Inferior parietal cortex (tissue), 1 donor: Measurements from ENCODE around the gene TIGD2.

Experiments
- DNase-seq: peaks from one replicate; pipeline ENCODE4 v3.0.0-alpha.2; 2016; ENCODE audit errors: extremely low spot score

Gene TIGD2

GRCh38 chr4:89110986-89111832 is at the start of gene TIGD2:
Gene TIGD2, plus strand, starts transcription at chr4:89111533. Its CDS starts 1,442 bp downstream, at chr4:89112975.
- peak; percentile 85 for DNase-seq

DNA sequence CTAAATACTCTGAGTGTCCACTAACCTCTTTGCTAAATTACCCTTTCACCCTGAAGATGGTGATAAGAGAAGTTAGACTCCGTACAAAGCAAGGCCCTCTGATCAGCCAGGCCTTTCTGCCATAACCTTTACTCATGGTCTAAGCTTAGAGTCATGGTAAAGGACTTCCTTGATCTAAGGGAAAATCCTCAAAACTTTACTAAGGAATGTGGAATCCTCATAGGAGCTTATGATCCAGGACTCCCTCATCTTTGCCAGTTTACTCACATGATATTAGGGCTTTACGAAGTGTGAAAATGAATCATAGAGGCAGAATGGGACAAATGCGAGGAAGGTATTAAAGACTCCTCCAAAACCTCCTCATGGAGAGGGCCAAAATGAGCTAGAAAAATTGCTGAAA is 46.5 kb upstream of the TIGD2 start:
- no peak for DNase-seq

DNA sequence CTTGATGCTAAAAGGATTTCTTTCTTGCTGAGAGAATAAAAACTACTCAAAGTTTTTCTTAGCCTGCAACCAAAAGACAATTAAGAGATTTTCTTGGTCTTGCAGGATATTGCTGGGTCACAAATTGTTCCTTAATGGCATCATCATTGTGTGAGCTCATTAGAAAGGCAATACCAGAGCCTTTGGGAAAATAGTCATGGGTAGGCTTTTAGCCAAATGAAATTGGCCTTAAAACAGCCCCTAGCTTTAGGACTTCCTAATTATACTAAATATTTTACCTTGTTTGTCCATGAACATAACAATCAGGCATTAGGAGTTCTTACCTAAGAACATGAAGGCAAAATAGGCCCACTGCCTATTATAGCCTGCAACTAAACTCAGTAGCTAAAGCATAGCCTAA is 43.9 kb upstream of the TIGD2 start:
- no peak for DNase-seq

- no peak for DNase-seq
Observed at GRCh38 chr4:89069481-89069880, 41.9 kb upstream of the TIGD2 start.

GRCh38 chr4:89070041-89070440 is 41.3 kb upstream of the TIGD2 start:
- DNase-seq, result no peak

DNA sequence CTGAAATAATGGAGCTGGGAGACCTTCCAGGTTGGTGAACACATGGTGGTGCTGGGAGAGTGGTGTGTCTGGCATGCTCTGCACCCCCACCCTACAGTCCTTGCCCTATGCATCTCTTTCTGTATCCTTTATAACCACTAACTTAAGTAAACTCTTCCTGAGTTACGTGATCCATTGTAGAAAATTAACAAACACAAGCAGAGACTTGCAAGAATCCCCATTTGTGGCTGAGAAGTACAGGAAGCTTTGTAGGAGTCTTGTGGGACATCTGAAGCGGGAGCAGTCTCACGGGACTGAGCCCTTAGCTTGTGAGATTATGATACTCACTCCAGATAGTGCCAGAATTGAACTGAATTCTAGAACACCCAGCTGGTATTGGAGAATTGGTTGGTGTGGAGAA is 40.0 kb upstream of the TIGD2 start:
- DNase-seq, result no peak

DNA sequence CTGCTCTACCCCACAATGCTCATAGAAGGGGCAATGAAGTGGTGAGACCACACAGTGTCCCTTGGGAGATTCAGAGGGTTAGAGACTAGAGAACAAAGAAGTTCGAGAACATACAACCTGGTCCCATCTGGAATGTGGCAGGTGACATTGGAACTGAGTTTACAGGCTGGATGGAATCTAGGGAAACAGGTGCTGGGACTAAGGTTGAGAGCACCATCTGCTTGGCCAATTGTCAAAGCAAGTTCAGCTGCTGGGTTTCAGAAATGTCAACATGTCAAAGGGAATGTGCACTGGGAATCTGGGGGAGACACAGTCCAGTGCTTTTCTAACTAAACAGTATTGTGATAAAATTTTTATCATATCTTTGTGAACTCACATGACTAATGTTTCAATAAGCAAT is 38.4 kb upstream of the TIGD2 start:
- no peak for DNase-seq

DNA sequence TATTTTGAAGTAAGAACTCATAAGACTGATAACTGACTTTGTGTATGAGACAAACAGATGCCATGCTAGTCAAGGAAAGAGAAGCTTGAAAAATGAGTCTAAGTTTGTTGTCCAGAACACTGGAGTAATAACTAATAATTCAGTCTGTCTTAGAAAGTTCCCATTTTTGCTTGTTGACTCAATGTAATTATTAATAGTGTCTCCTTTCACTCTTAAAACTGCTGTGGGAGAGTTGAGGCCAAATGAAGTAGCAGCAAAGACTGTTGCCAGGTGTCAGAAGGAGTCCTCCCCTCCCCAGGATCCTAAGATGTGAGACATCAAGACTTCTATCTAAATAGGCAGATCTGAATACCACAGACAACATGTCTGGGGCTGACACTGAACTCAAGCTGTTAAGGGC is 33.6 kb upstream of the TIGD2 start:
- no peak for DNase-seq

- no peak for DNase-seq
Observed at GRCh38 chr4:89078300-89078699, 33.0 kb upstream of the TIGD2 start.

- no peak for DNase-seq
Observed at GRCh38 chr4:89099034-89099433, 12.3 kb upstream of the TIGD2 start.

- no peak for DNase-seq
Observed at GRCh38 chr4:89099471-89099870, 11.9 kb upstream of the TIGD2 start.

DNA sequence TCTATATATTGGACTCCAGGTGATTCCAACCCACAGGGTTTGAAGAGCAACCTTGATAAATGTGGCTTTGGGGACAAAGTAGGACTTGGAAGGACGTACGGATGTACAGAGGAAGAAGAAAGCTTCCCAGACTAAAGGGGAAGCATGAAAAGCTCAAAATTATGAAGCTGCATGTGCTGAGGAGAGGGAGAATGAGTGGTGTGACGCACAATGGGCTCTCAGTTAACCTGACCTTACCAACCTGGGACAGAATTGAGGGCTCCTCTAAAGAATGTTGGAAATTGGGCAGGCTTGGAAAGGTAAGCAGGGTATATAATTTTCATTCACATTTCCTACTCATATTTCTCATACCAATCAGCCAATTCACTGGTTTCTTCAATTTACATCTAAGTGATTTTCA is 10.5 kb upstream of the TIGD2 start:
- DNase-seq, result no peak

GRCh38 chr4:89101256-89102161 is 9.8 kb upstream of the TIGD2 start:
- DNase-seq, result no peak

GRCh38 chr4:89105726-89106125 is 5.6 kb upstream of the TIGD2 start:
- DNase-seq, result no peak

DNA sequence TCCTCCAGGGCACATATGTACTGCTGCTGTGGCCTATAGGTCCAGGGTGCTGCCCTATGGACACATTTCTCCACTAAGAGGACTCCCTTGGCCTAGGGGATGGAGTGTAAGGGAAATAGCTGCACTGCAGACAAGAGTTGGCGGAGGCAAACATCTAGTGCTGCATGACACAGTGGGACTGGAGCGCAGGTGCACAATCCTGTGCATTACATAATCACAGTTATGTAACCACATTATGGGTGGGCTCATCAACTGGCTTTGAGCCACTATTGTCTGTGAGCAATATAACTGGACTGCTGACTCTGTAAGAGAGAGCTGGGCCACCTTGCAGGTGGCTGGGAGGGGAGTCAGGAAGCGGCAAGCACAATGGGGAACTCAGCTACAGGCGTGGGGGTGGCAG is 3.2 kb upstream of the TIGD2 start:
- no peak for DNase-seq

DNA sequence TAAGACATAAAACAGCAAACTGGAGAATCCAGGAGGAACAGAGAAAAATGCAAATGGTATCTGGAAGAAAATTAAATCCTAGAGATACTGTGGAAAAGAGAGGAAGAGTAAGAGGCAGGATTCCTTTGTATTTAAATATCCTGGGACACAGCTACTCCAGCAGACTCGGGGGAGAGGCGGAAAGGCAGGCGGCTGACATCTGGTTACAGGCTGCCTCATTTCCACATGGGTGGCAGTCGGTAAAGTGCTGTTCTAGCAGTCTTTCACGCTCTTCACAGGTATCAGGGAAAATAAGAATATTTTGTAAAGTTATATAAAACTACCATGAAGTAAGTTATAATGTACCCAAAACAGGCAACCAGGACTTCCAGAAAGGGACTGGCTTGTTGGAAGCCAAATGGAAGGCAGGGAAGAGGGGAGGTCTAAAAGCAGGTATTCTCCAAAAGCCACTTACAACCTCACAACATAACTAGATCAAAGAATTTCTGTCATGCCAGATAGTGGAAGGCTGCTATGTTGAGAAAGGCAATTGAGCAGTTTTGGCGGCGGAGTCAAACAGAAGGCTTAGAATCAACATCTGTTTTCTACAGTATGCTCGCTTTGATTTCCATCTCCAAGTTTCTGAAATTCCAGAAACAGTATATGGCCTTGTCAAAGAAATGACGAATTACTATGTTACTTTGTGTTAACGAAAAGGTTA is 1.3 kb upstream of the TIGD2 start:
- peak; percentile 40 for DNase-seq

- peak; percentile 18 for DNase-seq
Observed at GRCh38 chr4:89110541-89110985, 770 bp upstream of the TIGD2 start.

- DNase-seq, result peak; percentile 40
Observed at GRCh38 chr4:89111833-89112563, 665 bp downstream of the TIGD2 start.

GRCh38 chr4:89113415-89113814 is 2.1 kb downstream of the TIGD2 start:
- DNase-seq, result no peak

GRCh38 chr4:89114100-89114499 is 2.8 kb downstream of the TIGD2 start:
- DNase-seq, result no peak

GRCh38 chr4:89117115-89117514 is 5.8 kb downstream of the TIGD2 start:
- DNase-seq, result no peak
